Loucy (cell line): ENCODE measurements around the gene MACROH2A2.

ENCODE experiments used
- H2AFZ ChIP-seq: fragments of 200-600 bp; sonication (generic); 2 replicates; pipeline ENCODE4 v1.6.0; 2016; ENCODE audit warnings: antibody characterized with exemption, mild to moderate bottlenecking, low read length, moderate library complexity
- H3F3A ChIP-seq: fragments of 200-600 bp; 2 replicates; pipeline ENCODE4 v1.6.0; 2016; ENCODE audit warnings: antibody characterized with exemption, low read depth, mild to moderate bottlenecking
- H3K27me3 ChIP-seq: fragments of 200-600 bp; sonication (generic); 2 replicates; pipeline ENCODE4 v1.6.1; 2014; ENCODE audit warnings: low read length, mild to moderate bottlenecking; ENCODE audit not compliant: insufficient read depth, poor library complexity, severe bottlenecking
- H3K36me3 ChIP-seq: fragments of 200-600 bp; sonication (generic); 2 replicates; pipeline ENCODE4 v1.6.1; 2016; ENCODE audit warnings: low read length; ENCODE audit not compliant: insufficient read depth
- H3K4me1 ChIP-seq: fragments of 200-600 bp; sonication (generic); 2 replicates; pipeline ENCODE4 v1.5.1; 2014; ENCODE audit warnings: low read length, mild to moderate bottlenecking; ENCODE audit not compliant: insufficient read depth, poor library complexity, severe bottlenecking
- H3K4me2 ChIP-seq: fragments of 200-600 bp; sonication (generic); 2 replicates; pipeline ENCODE4 v1.6.0; 2014; ENCODE audit warnings: antibody characterized with exemption, low read length, low read depth, mild to moderate bottlenecking; ENCODE audit not compliant: poor library complexity, severe bottlenecking
- H3K4me3 ChIP-seq: fragments of 200-600 bp; sonication (generic); 2 replicates; pipeline ENCODE4 v1.5.1; 2014; ENCODE audit warnings: low read length, mild to moderate bottlenecking, mixed read lengths; ENCODE audit not compliant: poor library complexity, severe bottlenecking
- H3K79me2 ChIP-seq: fragments of 200-600 bp; sonication (generic); 2 replicates; pipeline ENCODE4 v1.6.1; 2014; ENCODE audit warnings: low read length; ENCODE audit not compliant: insufficient read depth
- H3K9ac ChIP-seq: fragments of 200-600 bp; sonication (generic); 2 replicates; pipeline ENCODE4 v1.6.0; 2014; ENCODE audit warnings: mild to moderate bottlenecking, low read depth, low read length, moderate library complexity; ENCODE audit not compliant: poor library complexity, severe bottlenecking
- H3K9me2 ChIP-seq: fragments of 200-600 bp; sonication (generic); replicated peaks from 2 replicates; pipeline ENCODE4 v1.6.1; 2016; ENCODE audit warnings: low read depth, low read length, mixed read lengths
- H3K9me3 ChIP-seq: fragments of 200-600 bp; sonication (generic); 2 replicates; pipeline ENCODE4 v1.6.1; 2014; ENCODE audit warnings: mild to moderate bottlenecking, antibody characterized with exemption, low read length, low read depth; ENCODE audit not compliant: insufficient read depth
- H4K20me1 ChIP-seq: fragments of 200-600 bp; sonication (generic); 2 replicates; pipeline ENCODE4 v1.6.0; 2014; ENCODE audit warnings: antibody characterized with exemption, low read length, mild to moderate bottlenecking; ENCODE audit not compliant: insufficient read depth, poor library complexity, severe bottlenecking
- EZH2phosphoT487 ChIP-seq: fragments of 200-600 bp; IDR thresholded peaks from 2 replicates; pipeline ENCODE4 v1.6.1; 2018; ENCODE audit warnings: antibody characterized with exemption, mild to moderate bottlenecking, moderate library complexity, borderline replicate concordance
- TF ChIP-seq, protein P1 (sequence below): fragments of 200-600 bp; sonication (generic); conservative IDR thresholded peaks from 2 replicates; pipeline ENCODE4 v1.5.1; 2014; ENCODE audit warnings: mild to moderate bottlenecking, antibody characterized with exemption, low read length

MACROH2A2 gene

DNA sequence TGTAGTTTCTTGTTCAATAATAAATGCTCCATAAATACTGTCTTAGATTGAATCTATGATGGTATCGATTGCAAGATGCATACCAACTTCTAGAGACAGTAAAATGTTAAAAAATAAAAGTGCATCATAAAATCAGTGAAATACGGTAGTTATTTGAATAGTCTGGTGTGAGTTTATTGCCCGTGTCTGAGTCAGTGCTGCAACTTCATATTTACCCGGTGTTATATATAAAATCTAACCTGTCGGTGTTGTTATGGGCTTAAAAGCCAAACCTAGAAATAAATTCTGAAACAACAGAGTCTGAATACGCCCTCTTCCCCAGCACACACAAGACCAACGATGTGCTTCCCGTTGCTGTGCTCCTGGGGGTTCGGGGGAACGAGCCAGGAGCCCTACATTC, 16.3 kb downstream of the MACROH2A2 start:
- Histone ChIP-seq H3K4me1 (no peaks in the 10 kb centered on the region), H3K9me3 (no peaks in the 10 kb centered on the region), H3K4me3 (no peak overlapping the region), H3K9me2 (no peaks in the 10 kb centered on the region), H3K9ac (no peak overlapping the region), H3K36me3 (no peaks in the 10 kb centered on the region), H2AFZ (no peak overlapping the region), H3F3A (no peaks in the 10 kb centered on the region), H4K20me1 (no peaks in the 10 kb centered on the region), H3K27me3 (no peaks in the 10 kb centered on the region), H3K4me2 (no peak overlapping the region), H3K79me2 (no peaks in the 10 kb centered on the region)
- TF ChIP-seq, protein P1, sequence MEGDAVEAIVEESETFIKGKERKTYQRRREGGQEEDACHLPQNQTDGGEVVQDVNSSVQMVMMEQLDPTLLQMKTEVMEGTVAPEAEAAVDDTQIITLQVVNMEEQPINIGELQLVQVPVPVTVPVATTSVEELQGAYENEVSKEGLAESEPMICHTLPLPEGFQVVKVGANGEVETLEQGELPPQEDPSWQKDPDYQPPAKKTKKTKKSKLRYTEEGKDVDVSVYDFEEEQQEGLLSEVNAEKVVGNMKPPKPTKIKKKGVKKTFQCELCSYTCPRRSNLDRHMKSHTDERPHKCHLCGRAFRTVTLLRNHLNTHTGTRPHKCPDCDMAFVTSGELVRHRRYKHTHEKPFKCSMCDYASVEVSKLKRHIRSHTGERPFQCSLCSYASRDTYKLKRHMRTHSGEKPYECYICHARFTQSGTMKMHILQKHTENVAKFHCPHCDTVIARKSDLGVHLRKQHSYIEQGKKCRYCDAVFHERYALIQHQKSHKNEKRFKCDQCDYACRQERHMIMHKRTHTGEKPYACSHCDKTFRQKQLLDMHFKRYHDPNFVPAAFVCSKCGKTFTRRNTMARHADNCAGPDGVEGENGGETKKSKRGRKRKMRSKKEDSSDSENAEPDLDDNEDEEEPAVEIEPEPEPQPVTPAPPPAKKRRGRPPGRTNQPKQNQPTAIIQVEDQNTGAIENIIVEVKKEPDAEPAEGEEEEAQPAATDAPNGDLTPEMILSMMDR = no peak
- TF ChIP-seq EZH2phosphoT487 = no peak

DNA sequence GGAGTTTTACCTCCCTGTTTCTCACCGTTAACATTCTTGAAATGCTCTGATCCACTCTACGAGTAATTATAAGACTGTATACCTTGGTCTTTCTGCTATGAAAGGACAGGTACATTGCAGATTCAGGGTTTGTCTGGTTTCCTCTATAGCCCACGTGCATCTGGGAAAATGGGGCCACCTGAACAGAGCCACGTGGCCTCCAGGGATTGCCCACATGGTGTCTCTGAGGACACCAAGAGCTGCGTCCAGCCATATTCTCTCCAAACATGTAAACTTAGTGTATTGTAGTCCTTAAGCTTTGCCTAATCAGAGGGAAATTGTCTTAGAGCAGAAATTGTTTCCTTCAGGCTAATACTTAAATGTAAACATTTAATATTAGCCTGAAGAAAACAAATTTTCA, 16.7 kb downstream of the MACROH2A2 start:
- Histone ChIP-seq H3K4me3 (no peak overlapping the region), H3K9me3 (no peaks in the 10 kb centered on the region), H3K9me2 (no peaks in the 10 kb centered on the region), H3F3A (no peaks in the 10 kb centered on the region), H3K4me1 (no peaks in the 10 kb centered on the region), H3K79me2 (no peaks in the 10 kb centered on the region), H3K27me3 (no peaks in the 10 kb centered on the region), H3K4me2 (no peak overlapping the region), H2AFZ (no peak overlapping the region), H3K9ac (no peak overlapping the region), H3K36me3 (no peaks in the 10 kb centered on the region), H4K20me1 (no peaks in the 10 kb centered on the region)
- no peak for TF ChIP-seq EZH2phosphoT487
- TF ChIP-seq, protein P1 = no peak

DNA sequence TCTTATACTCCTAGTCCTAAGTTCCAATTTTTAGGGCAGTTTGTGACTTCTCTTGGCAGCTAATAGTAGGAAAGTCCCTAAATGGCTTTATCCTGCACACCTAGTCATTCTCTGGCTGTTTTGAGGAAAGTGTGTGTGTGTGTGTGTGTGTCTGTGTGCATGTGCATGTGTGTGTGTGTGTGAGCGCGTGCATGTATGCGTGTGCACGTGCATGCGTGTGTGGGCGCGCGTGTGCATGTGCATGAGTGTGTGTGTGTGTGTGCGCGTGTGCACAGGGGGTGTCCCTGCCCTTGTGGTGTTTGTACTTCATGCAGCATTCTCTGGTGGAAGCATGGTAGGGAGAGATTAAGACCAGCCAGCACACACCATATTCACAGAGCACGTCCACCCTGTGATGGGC, 18.2 kb downstream of the MACROH2A2 start:
- H3K4me3 ChIP-seq = no peak overlapping the region
- no peak overlapping the region for H3K4me2 ChIP-seq
- no peaks in the 10 kb centered on the region for H3F3A ChIP-seq
- H3K36me3 ChIP-seq = no peaks in the 10 kb centered on the region
- H4K20me1 ChIP-seq = no peaks in the 10 kb centered on the region
- H3K4me1 ChIP-seq = no peaks in the 10 kb centered on the region
- no peaks in the 10 kb centered on the region for H3K27me3 ChIP-seq
- H2AFZ ChIP-seq = no peak overlapping the region
- no peak overlapping the region for H3K9ac ChIP-seq
- no peak for TF ChIP-seq EZH2phosphoT487
- TF ChIP-seq, protein P1 = no peak
- H3K9me2 ChIP-seq = no peaks in the 10 kb centered on the region
- no peaks in the 10 kb centered on the region for H3K79me2 ChIP-seq
- no peaks in the 10 kb centered on the region for H3K9me3 ChIP-seq
